T-helper 2 cell treated with Interferon-gamma antibody and Interleukin-4, amounts not matched to agents 100 ng/mL and 5 ng/mL, for 36 hours (primary cell): ENCODE measurements around the gene SLC35F1. TPM values are rescaled to one million over a fixed set of nuclear protein-coding genes. Genes with fewer than 3 reads are reported as not detected.

ENCODE experiments used
- intact Hi-C: fragments of 100-400 bp; cut with micrococcal nuclease; formaldehyde crosslinking; loops from one replicate; pipeline ENCODE4 v1.15.1; 2023
- total RNA-seq: library from RNA; stranded (reverse); gene quantifications from 2 replicates; pipeline ENCODE4 v1.2.3, GENCODE V29; 2022

Gene SLC35F1
- total RNA-seq, 1 donor from 2014 or later: not detected

DNA sequence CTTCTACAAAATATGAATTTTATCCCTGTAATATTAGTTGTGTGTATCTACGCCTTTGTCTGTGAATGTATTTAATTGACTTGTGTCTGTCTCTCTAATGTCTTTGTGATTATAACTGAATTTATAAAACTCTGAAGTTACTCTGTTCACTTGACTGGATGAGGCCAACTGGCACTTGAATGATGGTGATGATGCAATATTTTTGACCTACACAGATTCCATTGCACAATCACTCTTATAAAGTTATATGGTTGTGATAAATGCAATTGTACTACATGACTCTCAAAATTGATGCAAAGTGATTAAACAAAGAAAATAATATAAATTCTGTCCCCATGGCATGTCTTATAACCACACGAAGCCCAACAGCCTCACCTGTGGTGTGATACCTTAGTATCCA, 353.8 kb downstream of the SLC35F1 start:
- intact Hi-C loops: no loop called here

GRCh38 chr6:118263921-118264486, 356.9 kb downstream of the SLC35F1 start:
- intact Hi-C loops: no loop called here

DNA sequence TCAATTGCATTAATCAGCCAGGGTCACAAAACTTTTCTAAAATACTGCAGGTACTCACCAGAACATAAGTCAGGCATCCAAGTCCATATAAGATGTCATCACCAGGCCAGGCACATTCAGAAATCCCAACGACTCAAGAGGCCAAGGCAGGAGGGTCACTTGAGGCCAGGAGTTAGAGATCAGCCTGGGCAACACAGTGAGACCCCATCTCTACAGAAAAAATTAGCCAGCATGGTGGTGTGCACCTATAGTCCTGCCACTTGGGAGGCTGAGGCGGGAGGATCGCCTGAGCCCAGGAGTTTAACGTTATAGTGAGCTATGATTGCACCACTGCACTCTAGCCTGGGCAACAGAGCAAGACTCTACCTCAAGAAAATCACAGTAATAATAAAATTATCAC, 362.6 kb downstream of the SLC35F1 start:
- intact Hi-C loops: no loop called here

- intact Hi-C loops: no loop called here
Measured at GRCh38 chr6:118277631-118278030, 370.6 kb downstream of the SLC35F1 start.

- intact Hi-C loops: loop anchor here (5.0 to 10.0 kb wide), 3 partner anchors 227 to 612 kb away; partner anchors contain the start of gene ASF1A
Measured at GRCh38 chr6:118280210-118280609, 373.1 kb downstream of the SLC35F1 start.

DNA sequence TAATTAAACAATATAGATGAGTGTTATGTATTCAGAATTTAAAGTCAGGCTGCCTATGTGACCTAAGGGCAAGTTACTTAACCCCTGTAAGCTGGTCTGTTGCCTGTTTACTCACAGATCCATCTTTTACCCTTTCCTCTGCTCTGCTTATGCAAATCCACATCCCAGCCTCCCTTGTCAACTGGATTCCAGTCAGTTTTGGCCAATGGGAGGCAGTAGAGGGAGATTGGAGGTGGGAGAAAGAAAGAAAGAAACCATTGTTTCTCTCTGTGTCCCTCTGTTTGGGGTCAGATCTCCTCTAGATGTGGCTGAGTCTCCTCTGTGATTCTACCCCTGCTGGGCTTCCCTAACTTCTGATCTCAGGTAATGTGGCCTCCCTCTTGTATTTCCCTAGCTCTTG, 374.2 kb downstream of the SLC35F1 start:
- intact Hi-C loops: loop anchor here (5.0 to 10.0 kb wide), 3 partner anchors 226 to 611 kb away; partner anchors contain the start of gene ASF1A

DNA sequence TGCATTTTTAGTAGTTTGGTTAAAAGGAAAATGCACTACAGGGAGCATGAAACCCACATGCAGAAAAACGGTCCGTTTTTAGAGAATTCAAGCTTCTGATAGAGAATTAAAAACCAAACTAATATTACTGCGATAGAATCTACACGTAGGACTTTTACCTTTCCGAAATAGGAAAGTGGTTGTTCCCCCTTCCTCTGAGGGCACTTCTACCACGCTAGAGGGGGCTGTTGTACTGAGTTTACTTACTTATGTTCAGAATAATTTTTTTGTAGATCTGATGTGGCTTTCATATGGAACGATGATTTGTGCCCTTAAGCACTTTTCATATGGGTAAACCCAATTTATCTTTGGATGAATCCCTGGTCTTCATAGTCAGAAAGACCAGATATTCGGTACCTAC, 376.7 kb downstream of the SLC35F1 start:
- intact Hi-C loops: loop anchor here (1.0 to 10.0 kb wide), 6 partner anchors 224 to 609 kb away; partner anchors contain the start of gene ASF1A

- intact Hi-C loops: loop anchor here (1.0 to 10.0 kb wide), 5 partner anchors 222 to 607 kb away; partner anchors contain the start of gene ASF1A
Measured at GRCh38 chr6:118284736-118285360, 377.8 kb downstream of the SLC35F1 start.

DNA sequence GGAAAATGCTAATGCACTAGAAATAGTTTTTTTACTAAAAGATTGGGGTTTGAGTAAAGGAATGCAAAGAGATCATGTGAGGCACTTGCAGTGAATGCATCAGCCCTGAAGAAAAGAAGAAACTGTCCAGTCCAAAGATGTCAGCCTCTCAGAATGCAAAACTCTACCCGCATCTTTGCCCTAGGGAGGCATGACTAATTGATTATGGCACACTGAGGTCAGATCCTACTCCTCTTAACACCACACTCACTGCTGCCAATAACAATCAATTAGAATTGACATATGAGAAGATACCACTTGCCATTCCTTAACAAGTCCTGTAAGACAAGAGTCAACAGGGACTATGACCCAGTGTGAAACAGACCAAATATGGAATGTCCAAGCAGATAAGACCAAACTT, 378.7 kb downstream of the SLC35F1 start:
- intact Hi-C loops: loop anchor here (10.0 kb wide), 1 partner anchor 519 kb away; no protein-coding TSS in a partner anchor

GRCh38 chr6:118288355-118289124, 381.5 kb downstream of the SLC35F1 start:
- intact Hi-C loops: loop anchor here (10.0 kb wide), 1 partner anchor 516 kb away; no protein-coding TSS in a partner anchor

DNA sequence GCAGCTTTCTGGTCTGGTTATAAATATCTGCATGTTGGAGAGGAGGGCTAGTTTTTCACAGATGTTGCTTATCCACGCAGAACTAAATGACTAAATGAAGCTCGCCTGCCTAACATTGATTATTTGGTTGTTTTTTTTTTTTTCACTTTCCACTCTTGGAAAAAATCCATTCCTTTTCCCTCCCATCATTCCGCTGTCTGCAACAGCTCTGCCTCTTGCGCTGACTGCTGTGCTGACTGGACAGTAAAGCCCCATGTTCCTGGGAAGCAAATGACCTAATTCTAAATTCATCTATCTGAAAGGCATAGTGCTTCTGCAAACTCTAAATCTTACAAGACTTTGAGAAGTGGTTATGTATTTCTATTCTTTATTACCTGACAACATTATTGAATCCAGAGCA, 385.5 kb downstream of the SLC35F1 start:
- intact Hi-C loops: no loop called here

DNA sequence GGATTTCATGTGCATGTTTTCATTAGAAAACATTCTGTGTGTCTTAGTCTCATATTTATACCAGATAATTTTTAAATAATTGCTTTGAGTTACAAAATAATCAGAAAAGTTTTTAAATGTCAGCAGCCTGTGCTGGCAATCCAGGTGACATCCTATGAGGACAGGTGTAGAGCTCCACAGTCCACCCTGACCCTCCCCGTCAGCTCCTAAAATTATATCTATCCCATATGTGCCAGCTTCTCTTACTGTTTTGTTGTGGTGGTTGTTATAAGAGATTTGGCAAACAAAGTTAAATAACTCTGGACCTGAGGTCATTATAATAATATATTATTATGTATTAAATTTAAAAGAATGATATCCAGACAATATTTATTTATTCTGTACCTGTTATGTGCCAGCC, 387.8 kb downstream of the SLC35F1 start:
- intact Hi-C loops: no loop called here

- intact Hi-C loops: no loop called here
Measured at GRCh38 chr6:118295336-118295735, 388.3 kb downstream of the SLC35F1 start.

- intact Hi-C loops: no loop called here
Measured at GRCh38 chr6:118296129-118296901, 389.3 kb downstream of the SLC35F1 start.

DNA sequence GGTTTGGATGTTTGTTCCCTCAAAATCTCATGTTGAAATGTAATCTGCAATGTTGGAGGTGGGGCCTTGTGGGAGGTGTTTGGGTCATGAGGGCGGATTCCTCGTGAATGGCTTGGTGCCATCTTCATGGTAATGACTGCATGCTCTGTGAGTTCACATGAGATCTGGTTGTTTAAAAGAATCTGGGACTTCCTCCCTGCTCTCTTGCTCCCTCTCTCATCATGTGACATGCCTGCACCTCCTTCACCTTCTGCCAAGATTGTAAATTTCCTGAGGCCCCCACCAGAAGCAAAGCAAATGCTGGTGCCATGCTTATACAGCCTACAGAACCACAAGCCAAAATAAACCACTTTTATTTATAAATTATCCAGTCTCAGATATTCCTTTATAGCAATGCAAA, 390.8 kb downstream of the SLC35F1 start:
- intact Hi-C loops: no loop called here

GRCh38 chr6:118298476-118299427, 391.7 kb downstream of the SLC35F1 start:
- intact Hi-C loops: no loop called here

DNA sequence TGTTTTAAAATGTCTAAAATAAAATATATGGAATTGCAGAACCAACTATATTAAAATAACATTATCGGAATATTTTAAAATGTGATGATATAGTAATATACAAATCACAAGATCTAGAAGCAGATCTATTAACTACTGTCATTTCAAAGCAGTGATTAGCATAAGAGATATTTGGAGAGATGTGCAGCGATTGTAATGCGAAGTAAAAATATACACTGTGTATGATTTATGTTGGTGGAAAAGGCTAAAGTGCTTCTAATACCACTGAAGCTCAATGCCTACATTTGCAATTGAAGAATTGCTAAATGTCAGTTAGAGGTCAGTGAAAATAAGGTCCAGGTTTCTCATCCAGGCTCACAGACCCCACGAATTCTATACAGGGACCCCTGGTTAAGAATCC, 392.4 kb downstream of the SLC35F1 start:
- intact Hi-C loops: no loop called here

DNA sequence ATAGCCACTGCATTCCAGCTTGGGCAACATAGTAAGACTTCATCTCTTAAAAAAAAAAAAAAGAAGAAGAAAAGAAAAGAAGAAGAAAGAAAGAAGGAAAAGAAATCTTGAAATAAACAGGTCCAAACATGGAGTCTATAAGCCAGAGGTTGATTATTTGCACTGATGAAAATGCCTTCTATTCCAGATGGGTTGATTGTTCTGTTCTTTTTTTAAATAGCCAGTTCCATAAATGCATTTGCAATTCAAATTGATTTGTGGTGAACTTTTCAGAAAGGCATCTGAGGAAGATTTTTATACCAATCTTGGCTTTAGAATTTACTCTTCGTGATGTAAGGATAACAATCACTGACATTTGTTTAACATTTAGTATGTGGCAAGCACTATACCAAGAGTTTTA, 397.3 kb downstream of the SLC35F1 start:
- intact Hi-C loops: no loop called here

DNA sequence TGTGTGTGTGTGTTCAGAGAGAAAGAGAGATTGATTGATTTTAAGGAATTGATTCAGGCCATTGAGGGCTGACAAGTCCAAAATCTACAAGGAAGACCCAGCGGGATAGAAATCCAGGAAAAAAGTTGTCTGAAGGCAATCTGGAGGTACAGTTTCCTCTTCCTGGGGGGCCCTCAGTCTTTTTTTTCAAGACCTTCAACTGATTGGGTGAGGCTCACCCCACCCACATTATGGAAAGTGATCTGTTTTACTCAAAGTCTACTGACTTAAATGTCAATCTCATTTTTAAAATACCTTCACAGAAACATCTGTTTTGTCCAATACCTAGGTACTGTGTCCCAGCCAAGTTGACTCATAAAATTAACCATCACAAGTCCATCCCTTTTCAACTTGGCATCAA, 398.0 kb downstream of the SLC35F1 start:
- intact Hi-C loops: no loop called here
